ENCODE measurements around the gene MEGF11.
"Not testable (repeated sequence)": the region's sequence is repeated elsewhere in the genome, so short reads cannot be mapped to it uniquely, and the experiment has no call there.

Gene MEGF11

DNA sequence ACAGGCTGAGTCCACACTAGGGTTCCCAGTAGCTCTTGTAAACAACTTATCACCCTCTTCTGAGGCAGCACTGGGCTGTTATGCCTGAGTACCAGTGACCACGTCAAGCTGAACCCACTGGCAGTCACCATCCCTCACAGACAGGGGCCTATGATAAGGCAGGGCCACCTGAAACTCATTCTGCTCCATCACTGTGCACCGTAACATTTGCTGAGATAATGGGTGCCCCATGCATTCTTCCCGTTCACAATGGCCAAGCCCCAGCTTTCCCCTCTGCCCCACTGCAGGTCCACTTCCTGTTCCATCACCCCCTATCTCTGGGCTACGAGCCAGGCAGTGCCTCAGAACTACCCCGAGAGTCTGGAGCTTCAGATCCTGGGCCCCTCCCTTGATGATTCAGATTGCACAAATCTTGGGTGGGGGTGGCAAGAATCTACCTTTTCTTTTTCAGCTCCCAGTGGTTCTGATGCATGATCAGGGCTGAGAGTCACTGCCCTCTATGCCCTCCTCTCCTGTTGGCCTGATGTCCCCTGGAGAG lies 226.2 kb downstream of the MEGF11 start:
- DNase-seq (ENCODE audit: low spot score) = no peak

DNA sequence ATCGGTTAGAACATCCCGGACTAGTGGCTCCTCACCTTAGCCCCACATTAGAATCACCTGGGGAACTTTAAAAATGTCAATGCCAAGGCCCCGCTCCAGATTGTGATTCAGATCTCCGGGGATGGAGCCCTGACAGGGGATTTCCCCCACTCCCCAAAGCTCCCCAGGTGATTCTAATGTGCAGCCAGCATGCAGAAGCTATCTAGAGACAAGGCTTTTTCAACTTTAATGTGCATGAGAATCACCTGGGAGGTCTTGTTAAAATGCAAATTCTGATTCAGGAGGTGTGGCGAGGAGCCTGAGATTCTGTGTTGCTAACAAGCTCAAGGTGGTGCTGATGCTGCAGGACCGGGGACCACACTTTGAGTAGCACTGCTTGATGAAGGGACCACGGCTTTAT lies 227.6 kb downstream of the MEGF11 start:
- DNase-seq (ENCODE audit: low spot score) = no peak

DNA sequence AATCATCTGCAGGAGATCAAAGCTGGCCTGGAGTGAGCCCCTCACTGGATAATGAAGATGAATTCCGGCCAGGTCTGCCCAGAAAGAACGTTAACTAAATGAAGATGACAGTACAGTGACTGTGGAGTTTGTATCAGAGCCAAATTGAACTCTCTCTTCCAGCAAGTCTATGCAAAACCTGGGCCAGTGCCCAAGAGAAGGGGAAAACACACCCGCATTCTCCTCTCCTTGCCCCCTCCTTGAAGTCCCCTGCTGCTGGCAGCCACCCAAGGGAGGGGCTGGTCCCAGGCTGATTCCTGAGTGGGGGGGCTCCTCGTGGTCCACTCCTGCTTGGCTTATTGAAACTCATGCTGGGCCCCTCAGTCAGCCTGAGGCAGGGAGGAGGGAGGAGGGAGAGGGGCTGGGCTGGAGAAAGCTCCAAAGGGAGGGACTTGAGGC lies 228.5 kb downstream of the MEGF11 start:
- DNase-seq (ENCODE audit: low spot score) = no peak

DNA sequence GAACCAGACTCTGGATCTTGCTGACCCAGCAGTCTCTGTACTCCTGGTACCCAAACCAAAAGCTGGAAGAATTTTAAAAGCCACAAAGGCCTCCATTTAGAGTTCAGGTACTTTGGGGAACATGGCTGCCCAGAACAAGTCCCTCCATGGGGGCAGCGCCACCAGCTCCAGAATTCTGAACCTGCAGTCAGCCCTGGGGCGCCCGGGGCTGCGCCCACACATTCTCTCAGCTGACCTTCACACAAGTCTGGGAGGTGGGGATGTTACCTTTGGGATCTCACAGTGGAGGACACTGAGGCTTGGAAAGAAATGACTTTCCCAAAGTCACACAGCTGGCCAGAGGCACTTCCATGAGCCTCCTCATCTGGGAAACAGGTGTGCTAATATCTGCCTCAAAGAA lies 229.4 kb downstream of the MEGF11 start:
- no peak for DNase-seq (ENCODE audit: low spot score)

DNA sequence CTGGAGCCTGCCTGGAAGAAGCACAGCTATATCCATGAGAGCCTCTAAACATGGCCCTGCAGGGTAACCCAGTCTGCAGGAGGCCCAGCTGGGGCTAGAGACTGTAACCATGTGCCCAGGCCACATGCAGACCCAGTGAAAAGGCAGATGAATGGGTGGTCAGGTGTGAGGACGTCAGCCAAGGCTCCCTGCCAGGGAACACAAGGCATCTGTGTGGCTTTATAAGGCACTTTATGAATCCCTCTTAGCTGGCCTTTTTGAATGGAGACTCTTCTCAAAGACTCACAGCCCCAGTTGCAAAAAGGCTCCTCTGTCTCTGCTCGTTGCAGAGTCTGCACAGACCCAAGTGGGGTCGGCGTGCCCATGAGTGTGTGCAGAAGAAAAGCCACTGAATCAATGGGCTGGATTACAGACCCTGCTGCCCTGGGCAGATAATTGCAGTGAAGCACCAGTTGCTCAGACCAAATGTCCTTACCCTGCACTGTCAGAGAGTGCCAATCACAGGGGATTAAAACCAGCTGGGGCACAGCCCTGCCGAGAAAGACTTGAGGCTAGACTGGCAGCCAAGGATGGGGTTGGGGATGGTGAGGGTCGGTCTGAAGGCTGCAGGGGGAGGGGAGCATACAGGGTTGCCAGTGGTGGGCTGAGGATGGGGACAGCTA lies 230.1 kb downstream of the MEGF11 start:
- DNase-seq (ENCODE audit: low spot score) = peak; percentile 35

DNA sequence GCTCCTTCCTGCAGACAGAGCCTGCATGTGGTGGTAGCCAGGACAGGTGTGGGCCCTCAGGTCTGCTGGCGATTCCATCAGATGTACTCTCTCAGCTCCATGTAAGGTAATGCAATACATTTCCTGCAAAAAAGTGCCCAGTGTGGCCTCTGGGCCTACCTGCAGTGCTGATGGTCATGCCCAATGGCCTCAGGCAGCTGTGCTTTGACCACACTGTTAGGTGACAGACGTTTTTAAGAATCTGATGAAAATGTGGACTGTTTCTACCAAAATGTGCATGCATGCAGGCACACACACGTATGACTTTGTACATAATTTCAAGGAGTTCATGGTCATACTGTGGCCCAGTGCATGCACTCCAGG lies 231.4 kb downstream of the MEGF11 start:
- no peak for DNase-seq (ENCODE audit: low spot score)

DNA sequence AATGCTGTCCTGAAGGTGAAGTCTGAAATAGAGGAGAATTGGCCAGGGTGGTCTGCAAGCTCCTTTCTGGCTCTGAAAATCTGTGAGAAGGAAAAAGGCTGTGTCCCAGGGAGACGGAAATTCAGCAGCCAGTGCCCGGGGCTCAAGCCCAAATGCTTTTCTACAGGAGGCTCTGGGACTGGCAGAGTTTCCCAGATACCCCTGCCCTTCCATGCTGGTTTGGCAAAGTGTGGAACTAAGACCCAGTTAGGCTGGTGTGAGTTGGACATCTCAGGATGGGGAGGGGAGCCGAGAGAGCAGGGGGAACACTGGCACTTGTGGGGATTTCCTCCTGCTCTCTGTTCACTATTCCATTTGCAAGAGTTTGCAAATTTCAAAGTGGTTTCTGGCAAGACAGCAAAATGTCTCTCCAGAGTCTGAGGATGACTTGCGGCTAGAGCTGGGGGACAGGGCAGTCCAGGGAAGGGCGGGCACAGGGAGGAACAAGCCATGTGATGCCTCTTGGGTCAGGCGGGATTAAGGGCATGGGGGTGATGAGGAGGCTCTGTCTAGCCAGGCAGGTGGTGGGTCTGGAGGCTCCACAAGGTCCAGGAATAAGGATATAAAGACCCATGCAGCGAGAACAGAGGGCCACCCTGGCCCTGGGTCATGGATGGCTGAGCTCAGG lies 231.9 kb downstream of the MEGF11 start:
- DNase-seq (ENCODE audit: low spot score) = no peak

DNA sequence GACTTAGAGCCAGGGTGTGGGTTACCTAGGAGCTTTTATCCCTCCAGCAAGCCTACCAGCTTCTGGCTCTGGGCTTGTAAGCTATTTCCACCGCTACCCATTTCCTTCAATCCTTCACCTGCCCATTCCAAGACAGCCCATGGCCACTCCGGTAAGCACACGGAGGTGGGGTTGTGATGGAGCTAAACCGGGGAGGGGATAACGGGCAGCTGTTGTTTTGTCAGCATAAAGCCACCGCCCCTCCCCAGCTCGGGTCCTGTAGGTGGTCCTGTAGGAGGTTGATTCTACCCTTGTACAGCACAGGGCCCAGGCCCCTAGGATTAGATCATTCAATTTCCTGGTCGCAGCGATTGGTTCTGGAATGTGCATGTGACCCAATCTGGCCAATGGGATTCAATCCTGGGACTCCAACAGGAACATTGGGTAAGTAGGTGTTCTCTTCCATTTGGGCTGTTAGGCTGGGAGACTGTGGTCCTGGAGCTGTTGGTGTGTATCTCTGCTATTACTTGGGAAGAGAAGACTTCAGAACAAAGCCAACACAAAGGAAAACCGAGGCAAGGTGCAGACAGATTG lies 233.6 kb downstream of the MEGF11 start:
- DNase-seq (ENCODE audit: low spot score) = no peak

DNA sequence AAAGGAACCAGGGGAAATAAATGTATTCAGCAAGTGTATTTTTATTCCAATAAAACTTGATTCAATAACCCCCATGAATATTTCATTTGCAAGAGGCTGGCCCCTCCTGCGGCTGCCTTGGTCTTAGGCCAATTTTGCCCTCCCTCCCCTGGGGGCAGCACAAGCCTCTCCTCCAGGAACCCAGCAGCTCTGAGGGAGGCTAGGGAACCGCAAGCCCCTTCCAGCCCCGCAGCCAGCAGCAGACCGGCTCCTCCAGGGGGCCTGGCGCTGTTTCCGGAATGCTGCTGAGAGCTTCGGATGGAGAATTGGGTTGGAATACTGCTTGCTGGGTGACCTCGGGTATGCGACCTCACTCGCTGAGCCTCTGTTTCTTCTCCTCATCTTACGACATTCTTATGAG lies 234.2 kb downstream of the MEGF11 start:
- DNase-seq (ENCODE audit: low spot score) = no peak

DNA sequence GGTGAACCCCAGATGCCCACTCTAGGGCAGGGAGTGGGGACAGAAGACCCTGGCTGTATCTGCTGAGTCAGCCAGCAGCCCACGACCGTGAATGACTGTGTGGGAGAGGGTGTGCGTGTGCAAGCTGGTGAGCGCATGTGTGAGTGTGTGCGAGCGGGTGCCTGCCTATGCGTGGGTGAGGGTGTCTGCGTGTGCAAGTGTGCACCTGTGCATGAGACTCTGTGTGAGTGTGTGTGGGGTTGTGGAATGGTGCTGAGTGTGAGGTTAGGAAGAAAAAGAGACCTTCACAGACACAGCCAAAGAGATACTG lies 235.1 kb downstream of the MEGF11 start:
- no peak for DNase-seq (ENCODE audit: low spot score)

DNA sequence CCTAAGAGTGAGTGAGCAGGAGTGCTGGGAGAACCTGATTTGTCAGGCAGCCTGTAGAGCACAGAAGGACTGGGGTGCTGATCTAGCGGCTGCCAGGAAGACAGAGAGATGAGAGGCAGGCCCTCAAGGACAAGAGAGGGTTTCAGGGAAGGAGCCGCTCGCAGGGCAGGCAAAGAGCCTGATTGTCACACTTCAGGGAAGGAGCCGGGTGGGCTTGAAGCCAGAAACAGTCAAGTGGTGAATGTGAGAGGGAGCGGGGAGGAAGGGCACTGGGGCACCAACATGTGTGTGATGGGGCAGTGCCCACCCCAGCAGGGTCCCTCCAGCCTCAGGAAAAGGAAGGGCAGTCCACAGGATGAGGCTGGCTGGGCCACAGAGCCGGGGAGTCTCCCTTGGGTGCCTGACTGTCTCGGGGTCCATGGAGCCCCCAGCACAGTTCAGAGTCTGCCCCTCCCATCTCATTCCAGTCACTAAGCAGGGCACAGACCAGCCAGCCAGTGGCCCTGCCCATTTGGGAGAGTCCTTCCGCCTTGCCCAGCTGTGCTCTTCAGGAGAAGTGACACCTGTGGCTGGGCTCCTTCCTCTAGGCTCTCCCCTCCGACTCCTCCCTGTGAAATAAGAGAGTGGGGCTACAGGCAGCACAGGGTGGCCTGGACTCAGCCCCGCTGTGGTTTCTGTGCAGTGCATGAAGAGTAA lies 235.6 kb downstream of the MEGF11 start:
- DNase-seq (ENCODE audit: low spot score) = no peak

DNA sequence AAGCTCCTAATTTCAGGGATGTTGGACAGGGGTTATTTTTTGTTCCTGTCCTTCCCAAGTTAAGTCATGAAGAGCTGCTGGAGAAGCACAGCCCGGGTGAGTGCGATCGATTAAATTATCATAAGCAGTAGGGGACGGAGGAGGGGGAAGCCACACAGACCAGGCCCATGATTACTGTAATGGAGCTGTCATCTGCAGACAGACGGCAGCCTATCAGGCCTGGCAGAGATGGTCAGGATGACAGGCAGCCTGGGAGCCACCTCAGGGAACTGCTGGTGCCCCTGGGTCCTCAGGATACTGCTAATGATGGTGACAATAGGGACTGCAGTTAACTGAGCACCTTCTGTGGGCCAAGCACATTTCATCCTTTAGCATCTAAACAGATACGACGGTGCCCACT lies 236.6 kb downstream of the MEGF11 start:
- DNase-seq (ENCODE audit: low spot score) = no peak

DNA sequence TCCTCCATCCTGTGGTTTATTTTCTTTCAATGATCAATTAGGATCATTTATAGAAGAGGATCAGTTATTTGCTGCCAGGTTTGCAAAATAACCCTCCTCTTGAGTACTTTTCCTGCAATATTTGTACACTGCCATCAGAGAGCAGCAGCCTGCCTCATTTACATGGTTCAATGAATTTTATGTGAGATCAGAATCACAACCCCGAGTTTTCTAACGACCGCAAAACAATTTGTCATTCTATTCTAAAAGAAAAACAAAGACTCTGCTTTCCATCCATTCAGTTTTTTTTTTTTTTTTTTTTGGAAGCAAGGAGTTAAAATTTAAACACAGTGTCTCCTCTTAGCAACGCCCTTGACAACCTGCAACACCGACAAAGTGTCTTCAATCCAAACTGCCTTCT lies 237.4 kb downstream of the MEGF11 start:
- DNase-seq (ENCODE audit: low spot score) = no peak

DNA sequence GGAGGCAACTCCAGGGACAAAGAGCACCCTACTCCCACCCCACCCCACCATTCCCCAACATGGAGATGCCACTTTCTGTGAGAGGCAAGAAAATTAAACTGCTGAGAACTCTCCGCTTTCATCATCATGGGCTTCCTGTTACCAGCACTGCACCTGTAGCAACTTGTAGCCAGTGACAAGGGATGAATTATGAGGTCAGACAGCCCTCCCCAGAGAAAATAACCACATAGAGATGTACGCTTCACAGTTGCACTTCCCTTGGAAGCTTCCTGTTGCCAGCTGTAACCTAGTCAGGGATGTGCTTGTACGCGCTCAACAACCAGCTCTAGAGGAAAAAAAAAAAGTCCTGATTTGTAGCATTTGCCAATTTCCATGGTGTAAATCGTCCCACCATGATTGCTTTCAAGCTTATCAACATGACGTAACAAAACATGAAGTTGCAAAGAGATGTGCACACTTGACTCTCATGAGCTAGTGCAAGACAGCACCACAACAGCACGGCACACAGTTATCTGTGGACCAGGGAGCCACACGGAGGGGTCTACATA lies 238.8 kb downstream of the MEGF11 start:
- DNase-seq (ENCODE audit: low spot score) = no peak

DNA sequence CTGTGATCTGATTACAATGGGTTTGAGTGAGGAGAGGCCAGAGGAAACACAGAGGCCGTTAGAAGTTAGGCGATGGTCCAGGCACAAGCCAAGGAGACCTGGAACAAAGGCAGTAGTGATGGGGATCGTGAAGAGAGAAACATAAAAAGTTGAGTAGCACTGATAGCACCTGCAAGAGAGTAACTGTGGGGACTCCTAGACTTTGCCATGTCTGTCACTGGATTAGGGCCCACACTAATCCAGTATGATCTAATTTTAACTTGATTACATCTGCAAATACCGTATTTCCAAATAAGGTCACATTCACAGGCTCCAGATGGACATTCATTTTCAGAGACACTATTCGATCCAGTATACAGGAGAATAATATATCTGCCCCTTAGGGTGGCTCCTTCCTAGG lies 239.5 kb downstream of the MEGF11 start:
- no peak for DNase-seq (ENCODE audit: low spot score)

DNA sequence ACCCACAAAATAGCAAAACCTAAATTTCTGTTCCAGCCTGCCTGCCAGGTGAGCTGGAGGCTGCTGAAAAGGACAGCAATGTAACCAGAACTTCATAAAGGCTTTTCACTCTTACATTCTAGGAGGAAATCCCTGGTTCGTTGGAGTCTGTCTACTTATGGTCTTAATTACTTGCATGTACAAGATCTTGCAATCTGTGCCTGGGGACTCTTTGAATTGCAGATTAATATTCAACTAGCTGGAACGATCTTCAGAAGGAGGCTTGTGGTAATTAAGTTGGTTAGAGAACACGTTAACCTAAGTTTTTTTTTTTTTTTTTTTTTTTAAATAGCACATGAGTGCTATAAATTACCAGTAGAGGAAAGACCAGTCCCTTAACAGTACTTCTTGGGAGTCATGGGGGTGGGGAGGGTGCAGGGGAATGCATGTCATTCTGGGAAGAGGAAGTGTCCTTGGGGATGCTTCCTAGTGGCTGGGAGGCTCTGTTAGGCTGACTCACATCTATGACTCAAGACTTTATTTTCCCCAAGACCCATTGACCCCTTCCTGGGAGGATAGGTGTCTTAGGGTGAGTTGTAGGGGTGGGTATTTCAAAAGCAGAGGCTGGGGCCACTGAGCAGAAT lies 244.5 kb downstream of the MEGF11 start:
- DNase-seq (ENCODE audit: low spot score) = no peak

DNA sequence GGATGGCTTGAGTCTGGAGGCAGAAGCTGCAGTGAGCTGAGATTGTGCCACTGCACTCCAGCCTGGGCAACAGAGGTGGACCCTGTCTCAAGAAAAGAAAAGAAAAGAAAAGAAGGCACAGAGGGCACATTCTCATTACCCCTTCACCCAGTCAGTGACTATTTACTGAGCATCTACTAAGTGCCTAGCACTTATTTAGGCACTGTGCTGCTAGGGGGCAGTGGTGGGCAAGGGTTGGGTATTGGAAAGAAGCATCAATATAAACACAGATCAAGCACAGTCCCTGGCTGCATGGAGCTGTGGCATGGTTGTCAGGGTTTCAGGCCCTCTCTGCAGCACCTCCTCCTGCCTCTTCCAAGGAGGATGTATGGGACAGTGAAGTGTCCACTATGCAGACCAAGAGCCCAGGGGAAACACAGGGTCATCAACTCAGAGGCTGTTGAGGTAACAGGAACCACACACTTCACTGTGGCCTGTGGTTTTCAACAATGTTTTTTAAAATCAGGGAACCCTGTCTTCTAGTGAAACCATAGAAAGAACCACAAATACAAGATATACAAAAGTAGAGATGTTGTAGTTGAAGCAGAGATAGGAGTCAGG lies 245.8 kb downstream of the MEGF11 start:
- DNase-seq (ENCODE audit: low spot score) = no peak

DNA sequence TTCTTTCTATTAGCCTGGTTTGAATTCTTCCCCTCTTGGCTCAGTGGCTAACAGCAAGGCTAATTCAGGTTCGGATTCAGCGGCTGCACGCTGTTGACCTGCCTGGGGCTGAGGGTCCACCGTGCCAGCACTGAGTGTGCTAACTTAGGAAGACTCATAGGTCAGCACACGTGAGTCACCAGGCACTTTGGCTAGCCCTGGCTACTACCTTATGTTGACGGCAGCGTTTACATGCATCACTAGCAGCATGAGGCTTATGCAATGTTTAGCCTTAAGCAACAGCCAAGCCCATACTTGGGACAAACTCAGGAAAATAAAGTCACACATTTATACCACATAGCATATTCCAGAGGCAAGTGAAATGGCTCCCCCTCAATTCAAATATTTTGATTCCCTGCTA lies 246.6 kb downstream of the MEGF11 start:
- DNase-seq (ENCODE audit: low spot score) = no peak

DNA sequence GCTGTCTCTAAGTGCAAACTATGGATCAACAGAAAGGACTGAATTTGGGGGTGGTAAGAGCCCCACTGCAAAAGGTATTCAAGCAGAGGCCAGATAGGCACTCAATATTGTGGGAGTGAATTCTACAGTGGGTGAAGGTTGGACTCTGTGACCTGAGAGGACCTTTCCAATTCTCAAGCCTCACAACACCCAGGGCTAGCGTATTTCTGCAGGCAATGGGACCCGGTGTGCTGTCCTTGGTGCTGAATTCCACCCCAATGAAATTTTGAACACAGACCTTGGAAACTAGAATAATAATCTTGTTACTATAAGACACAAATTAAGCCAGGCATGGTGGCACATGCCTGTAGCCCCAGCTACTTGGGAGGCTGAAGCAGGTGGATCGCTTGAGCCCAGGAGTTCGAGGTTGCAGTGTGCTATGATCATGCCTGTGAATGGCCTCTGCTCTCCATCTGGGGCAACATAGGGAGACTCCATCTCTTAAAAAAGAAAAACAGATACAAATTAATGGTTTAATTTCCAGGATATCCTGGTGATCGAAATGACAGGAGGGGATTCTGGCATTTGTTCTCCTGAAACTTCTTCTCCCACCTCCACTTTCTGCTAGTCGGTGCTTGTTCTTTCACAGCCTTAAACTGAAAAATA lies 248.8 kb downstream of the MEGF11 start:
- no peak for DNase-seq (ENCODE audit: low spot score)

DNA sequence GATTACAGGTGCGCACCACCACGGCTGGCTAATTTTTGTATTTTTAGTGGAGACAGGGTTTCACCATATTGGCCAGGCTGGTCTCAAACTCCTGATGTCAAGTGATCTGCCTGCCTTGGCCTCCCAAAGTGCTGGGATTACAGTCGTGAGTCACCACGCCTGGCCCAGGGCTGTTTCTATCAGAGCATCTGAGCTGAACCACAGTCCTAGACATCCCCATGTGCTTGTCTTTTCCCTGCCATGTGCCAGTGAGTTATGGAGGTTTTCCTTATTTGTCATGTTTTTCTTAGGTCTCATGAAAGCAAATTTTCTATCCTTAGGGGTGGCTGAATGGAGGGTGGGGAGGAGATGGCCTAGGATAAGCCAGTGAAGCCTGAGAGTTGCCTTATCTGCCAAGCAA lies 250.4 kb downstream of the MEGF11 start:
- DNase-seq (ENCODE audit: low spot score) = not testable (repeated sequence)

DNA sequence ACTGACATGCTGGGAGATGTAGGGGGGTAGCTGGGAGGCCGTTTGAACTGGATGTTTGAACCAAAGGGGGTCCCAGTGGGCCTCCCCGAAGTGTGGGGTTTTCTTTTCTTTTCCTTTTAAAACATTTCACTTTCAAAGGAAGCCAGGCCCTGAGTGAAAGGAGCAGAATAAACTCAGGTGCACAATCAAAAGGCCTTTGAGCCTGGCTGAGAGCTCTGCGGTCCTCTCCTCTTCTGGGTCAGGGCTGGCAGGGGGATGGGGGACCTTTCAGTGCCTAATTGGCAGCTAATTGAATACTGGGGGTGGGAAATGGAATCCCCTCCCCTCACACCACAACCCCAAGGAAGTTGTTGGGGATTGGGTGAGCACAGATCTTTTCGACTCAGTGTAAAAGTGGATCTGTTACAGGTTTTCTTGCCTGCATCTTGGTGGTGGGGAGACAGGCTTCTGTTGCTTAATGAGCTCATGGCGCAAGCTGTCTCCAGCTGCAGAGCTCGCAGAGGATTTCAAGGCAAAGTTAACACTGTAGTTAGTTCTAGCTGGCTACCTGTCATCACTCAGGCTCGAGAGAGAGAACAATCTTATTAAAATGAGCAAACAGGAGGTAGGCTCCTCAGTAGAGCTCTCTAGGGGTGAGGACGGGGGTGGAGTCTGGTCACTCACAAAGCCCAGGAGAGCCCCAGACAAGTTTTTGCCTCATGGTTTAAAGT lies 251.7 kb downstream of the MEGF11 start:
- DNase-seq (ENCODE audit: low spot score) = no peak
